Measurements from ENCODE around the gene DNM3.

DNA sequence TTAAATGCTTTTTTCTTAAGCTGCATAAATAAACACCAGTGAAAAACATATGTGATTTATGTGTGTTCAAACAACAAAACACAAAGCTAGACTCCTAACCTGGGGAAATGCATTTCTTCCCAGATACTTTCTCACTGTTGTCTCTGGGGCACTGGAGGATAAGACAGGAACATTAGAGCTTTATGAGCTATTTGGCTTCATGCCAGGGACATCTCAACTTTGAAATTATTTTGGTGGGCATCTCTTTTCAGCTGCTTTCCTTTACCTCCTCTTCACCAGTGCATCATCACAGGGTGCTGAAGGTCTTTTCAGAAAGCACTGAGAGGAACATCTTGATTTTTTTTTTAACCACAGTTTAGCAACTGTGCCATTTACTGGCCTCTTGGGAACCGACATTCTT lies 212.9 kb downstream of the DNM3 start:
- no peak for TF ChIP-seq PKNOX1 (IDR thresholded peaks at IDR 0.05)
- no peak for TF ChIP-seq TARDBP (IDR thresholded peaks at IDR 0.05)
- no peak for TF ChIP-seq BHLHE40 (IDR thresholded peaks at IDR 0.05; ENCODE audit: borderline replicate concordance)
- no peak for TF ChIP-seq CTBP1 (IDR thresholded peaks at IDR 0.05; ENCODE audit: borderline replicate concordance)
- no peak for TF ChIP-seq ZNF384 (IDR thresholded peaks at IDR 0.05)
- no peak for TF ChIP-seq FOXM1 (IDR thresholded peaks at IDR 0.05; ENCODE audit: borderline replicate concordance)
- TF ChIP-seq HDGF (IDR thresholded peaks at IDR 0.05; ENCODE audit: borderline replicate concordance): no peak
- TF ChIP-seq ELF4 (IDR thresholded peaks at IDR 0.05): no peak
- no peak for TF ChIP-seq FOXA1 (IDR thresholded peaks at IDR 0.05)
